ENCODE data around the gene FAM241B. TPM values are rescaled to one million over a fixed set of nuclear protein-coding genes. Genes with fewer than 3 reads are reported as not detected.

The FAM241B gene
- total RNA-seq, 4 donors from 2014 or later: 1.1 to 2.6 (median 2.5) TPM; not detected in 1

DNA sequence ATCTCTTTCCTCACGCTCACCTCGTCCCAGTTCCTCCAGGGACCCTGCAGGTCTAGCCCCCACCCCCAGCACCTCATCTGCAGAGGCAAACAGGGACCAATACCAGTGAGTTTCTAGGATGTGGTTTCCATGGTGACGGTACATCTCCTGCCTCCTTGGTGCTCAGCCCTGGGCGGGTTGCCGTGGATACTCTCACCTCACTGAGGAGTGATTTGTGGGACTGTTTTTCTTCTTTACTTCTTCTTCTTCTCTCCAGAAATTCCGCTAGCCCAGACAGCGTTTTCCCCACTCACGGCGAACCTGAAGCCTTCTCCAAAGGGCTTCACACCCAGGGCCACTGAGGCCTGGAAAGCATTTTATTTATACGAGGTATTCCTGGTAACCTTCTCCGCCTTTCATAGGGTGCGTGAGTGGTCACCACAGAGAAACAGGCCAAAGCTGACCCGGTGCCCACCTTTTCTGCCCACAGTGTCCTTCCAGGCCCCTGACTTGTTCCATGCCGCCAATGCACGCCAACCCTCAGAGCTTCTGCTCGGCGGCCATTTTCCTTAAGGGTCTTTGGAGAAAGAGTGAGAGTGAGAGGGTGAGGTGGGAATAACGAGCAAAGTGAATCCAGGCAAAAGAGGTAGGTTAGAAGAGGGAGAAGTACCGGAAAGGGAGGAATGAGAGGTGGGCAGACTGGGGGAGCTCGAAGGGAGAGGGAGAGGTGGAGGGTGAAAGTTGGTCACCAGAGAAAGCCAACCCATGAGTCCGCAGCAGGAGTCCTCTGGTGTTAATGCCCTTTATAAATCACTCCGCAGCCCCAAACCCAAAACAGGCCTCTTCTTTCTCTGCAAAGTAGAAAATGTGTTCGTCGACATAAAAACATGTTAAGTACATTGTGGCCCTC, 15.5 kb downstream of the FAM241B start:
- intact Hi-C loops (cut with DNase I; ENCODE audit: low total_unique reads) (loop anchor here (10.0 kb wide), 1 partner anchor 149 kb away; no protein-coding TSS in a partner anchor), in situ Hi-C loops (cut with MboI; ENCODE audit: low sequenced_read_pairs in 4 of 4) (loop anchor here in 3 of 4 donors (25.0 kb wide), 3 partner anchors 208 to 408 kb away; no protein-coding TSS in a partner anchor)
- no peaks in the 10 kb centered on the region for H3K36me3 ChIP-seq
- ATAC-seq (no peak), DNase-seq (no peak)
- no peaks in the 10 kb centered on the region for H3K9me3 ChIP-seq
- no peak overlapping the region for H3K27ac ChIP-seq
- no peaks in the 10 kb centered on the region for H3K4me1 ChIP-seq
- H3K4me3 ChIP-seq: no peak overlapping the region
- TF ChIP-seq POLR2A (IDR thresholded peaks at IDR 0.05): no peak
- H3K27me3 ChIP-seq: no peaks in the 10 kb centered on the region

DNA sequence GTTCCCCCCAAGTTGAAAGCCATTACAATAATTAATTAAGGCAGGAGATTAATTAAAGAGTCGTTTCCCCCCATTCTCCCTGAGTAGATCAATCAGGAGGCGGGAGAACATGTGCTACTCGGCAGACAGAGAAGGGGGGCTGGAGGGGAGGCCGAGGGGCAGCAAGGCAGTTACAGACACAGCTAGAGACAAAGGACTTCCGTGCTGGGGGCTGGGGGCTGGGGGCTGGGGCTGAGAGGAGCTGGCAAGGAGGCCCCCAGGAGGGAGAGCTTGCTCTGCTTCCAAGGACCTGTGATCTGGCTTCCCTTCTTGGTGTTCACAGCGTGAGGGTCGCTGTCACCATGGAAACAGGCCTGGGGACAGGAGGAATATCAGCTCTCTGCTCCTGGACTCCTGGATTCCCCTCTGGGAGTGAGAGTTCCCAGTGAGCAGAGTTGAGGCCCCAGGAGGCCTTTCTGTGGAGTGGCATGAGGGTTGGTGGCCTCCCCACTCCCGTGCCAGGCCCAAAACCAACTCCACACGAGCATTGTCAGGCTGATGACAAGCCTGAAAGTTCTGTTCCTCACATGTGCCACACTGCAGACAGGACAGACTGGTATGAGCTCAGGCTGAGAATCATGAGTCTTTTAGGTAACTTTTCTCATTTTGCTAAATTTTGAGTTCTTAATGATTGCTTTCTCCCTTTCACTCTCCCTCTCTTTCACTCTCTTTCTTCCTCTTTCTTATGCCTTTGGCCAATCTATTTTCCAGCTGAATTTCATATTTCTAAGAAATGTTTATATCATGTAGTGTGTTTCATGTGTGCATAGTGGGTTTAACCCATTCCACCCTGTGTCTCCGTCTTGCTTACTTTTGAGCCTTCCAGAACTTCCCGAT, 16.4 kb downstream of the FAM241B start:
- no peak for DNase-seq
- in situ Hi-C loops (cut with MboI; ENCODE audit: low sequenced_read_pairs in 4 of 4): loop anchor here in 3 of 4 donors (25.0 kb wide), 3 partner anchors 209 to 409 kb away; no protein-coding TSS in a partner anchor

DNA sequence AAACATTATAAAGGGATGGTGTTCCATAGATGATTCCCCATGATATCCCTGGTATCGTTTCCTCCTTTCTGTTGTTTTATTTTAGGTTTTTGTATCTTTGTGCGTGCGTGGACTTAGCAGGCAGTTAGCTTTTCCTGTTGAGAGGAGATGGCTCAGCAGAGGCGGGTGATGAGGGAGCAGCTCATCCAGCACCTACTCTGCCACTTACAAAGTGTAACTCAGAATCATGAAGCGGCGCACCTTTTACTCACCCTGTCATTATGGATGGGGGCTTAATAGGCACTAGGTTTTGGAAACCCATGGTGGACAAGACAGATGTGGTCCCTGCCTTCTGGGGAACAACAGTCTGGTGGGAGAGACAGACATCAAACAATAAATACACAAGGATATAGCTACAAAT, 17.1 kb downstream of the FAM241B start:
- DNase-seq: no peak
- no peak overlapping the region for H3K4me3 ChIP-seq
- no peaks in the 10 kb centered on the region for H3K27me3 ChIP-seq
- H3K4me1 ChIP-seq: no peaks in the 10 kb centered on the region
- TF ChIP-seq POLR2A (IDR thresholded peaks at IDR 0.05): no peak
- TF ChIP-seq, protein P1, sequence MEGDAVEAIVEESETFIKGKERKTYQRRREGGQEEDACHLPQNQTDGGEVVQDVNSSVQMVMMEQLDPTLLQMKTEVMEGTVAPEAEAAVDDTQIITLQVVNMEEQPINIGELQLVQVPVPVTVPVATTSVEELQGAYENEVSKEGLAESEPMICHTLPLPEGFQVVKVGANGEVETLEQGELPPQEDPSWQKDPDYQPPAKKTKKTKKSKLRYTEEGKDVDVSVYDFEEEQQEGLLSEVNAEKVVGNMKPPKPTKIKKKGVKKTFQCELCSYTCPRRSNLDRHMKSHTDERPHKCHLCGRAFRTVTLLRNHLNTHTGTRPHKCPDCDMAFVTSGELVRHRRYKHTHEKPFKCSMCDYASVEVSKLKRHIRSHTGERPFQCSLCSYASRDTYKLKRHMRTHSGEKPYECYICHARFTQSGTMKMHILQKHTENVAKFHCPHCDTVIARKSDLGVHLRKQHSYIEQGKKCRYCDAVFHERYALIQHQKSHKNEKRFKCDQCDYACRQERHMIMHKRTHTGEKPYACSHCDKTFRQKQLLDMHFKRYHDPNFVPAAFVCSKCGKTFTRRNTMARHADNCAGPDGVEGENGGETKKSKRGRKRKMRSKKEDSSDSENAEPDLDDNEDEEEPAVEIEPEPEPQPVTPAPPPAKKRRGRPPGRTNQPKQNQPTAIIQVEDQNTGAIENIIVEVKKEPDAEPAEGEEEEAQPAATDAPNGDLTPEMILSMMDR (IDR thresholded peaks at IDR 0.05 in 4 of 5, conservative IDR thresholded peaks at IDR 0.05 in 1 of 5): no peak
- H3K36me3 ChIP-seq: no peaks in the 10 kb centered on the region
- ATAC-seq: no peak
- no peaks in the 10 kb centered on the region for H3K9me3 ChIP-seq
- intact Hi-C loops (cut with DNase I; ENCODE audit: low total_unique reads) (loop anchor here (10.0 kb wide), 1 partner anchor 148 kb away; no protein-coding TSS in a partner anchor), in situ Hi-C loops (cut with MboI; ENCODE audit: low sequenced_read_pairs in 4 of 4) (loop anchor here in 3 of 4 donors (25.0 kb wide), 3 partner anchors 210 to 410 kb away; no protein-coding TSS in a partner anchor)
- H3K27ac ChIP-seq: no peak overlapping the region

More for the DNA sequence above, 16.4 kb downstream of the FAM241B start:
- H3K4me1 ChIP-seq: no peaks in the 10 kb centered on the region
- no peak overlapping the region for H3K27ac ChIP-seq
- ATAC-seq: no peak
- H3K4me3 ChIP-seq: no peak overlapping the region
- intact Hi-C loops (cut with DNase I; ENCODE audit: low total_unique reads): loop anchor here (10.0 kb wide), 1 partner anchor 148 kb away; no protein-coding TSS in a partner anchor
- H3K36me3 ChIP-seq: no peaks in the 10 kb centered on the region
- TF ChIP-seq, protein P1 (IDR thresholded peaks at IDR 0.05 in 4 of 5, conservative IDR thresholded peaks at IDR 0.05 in 1 of 5): no peak
- no peak for TF ChIP-seq POLR2A (IDR thresholded peaks at IDR 0.05)
- H3K9me3 ChIP-seq: no peaks in the 10 kb centered on the region
- H3K27me3 ChIP-seq: no peaks in the 10 kb centered on the region

DNA sequence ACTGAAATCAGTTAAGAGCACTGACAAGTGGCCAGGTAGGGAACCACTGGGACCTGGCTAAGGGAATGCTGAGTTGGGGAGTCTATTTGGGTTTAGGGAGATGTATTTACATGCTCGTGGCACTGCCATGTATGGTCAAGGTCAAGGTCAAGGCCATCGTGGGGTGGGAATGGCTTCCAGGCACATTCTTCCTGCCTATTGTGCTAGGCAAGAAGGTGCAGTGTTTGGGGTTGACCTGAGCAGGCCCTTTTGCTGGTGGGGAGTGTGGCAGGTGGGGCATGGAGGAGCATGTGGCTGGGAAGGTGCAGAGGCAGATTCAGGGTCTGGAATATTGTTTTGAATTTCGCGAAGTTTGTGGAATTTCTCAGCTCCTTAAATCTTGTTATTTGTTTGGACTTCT, 17.8 kb downstream of the FAM241B start:
- no peak for ATAC-seq
- Histone ChIP-seq H3K27me3 (no peaks in the 10 kb centered on the region), H3K27ac (no peak overlapping the region), H3K36me3 (no peaks in the 10 kb centered on the region), H3K4me1 (no peaks in the 10 kb centered on the region), H3K9me3 (no peaks in the 10 kb centered on the region), H3K4me3 (no peak overlapping the region)
- intact Hi-C loops (cut with DNase I; ENCODE audit: low total_unique reads): loop anchor here (10.0 kb wide), 1 partner anchor 147 kb away; no protein-coding TSS in a partner anchor
- DNase-seq: no peak
- TF ChIP-seq POLR2A (IDR thresholded peaks at IDR 0.05): no peak
- in situ Hi-C loops (cut with MboI; ENCODE audit: low sequenced_read_pairs in 4 of 4): loop anchor here in 3 of 4 donors (25.0 kb wide), 3 partner anchors 211 to 411 kb away; no protein-coding TSS in a partner anchor

DNA sequence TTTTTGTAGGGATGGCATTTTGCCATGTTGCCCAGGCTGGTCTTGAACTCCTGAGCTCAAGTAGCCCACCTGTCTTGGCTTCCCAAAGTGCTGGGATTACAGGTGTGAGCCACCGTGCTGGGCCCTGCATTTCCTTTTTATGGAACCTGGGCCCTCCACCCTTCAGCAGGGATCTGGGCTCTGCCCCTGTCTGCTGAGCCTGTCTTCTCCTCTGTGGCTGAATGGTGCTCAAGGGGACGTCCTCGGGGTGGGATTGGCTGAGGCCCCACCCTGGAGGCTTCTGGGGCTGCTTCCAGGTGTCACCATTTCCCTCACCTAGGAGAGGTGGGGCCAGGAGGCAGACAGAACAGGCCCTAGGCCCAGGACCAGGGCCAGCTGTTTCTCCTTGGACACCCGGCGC, 18.4 kb downstream of the FAM241B start:
- in situ Hi-C loops (cut with MboI; ENCODE audit: low sequenced_read_pairs in 4 of 4): loop anchor here in 3 of 4 donors (25.0 kb wide), 3 partner anchors 211 to 411 kb away; no protein-coding TSS in a partner anchor
- Histone ChIP-seq H3K36me3 (no peaks in the 10 kb centered on the region), H3K27ac (no peak overlapping the region), H3K4me3 (no peak overlapping the region), H3K4me1 (no peaks in the 10 kb centered on the region), H3K27me3 (no peaks in the 10 kb centered on the region), H3K9me3 (no peaks in the 10 kb centered on the region)
- no peak for DNase-seq
- no peak for ATAC-seq
- no peak for TF ChIP-seq POLR2A (IDR thresholded peaks at IDR 0.05)
- TF ChIP-seq, protein P1 (IDR thresholded peaks at IDR 0.05 in 4 of 5, conservative IDR thresholded peaks at IDR 0.05 in 1 of 5): no peak
- intact Hi-C loops (cut with DNase I; ENCODE audit: low total_unique reads): loop anchor here (10.0 kb wide), 1 partner anchor 146 kb away; no protein-coding TSS in a partner anchor

All from gastrocnemius medialis (tissue), 4 donors.